Mucosa of rectum (tissue), 2 donors: ENCODE data around the gene RRN3.
"Not testable (repeated sequence)": the region's sequence is repeated elsewhere in the genome, so short reads cannot be mapped to it uniquely, and the experiment has no call there.

Source experiments
- H3K27ac ChIP-seq, 2 donors: one replicate each; pipeline ENCODE4 v1.7.0; 2013; ENCODE audit warnings: inconsistent platforms in 2 of 2, low read depth in 2 of 2, low read length in 2 of 2
- H3K27me3 ChIP-seq, 2 donors: one replicate each; pipeline ENCODE4 v1.7.0; 2013; ENCODE audit warnings: low read length in 2 of 2; ENCODE audit not compliant: control insufficient read depth in 2 of 2, insufficient read depth in 2 of 2
- H3K36me3 ChIP-seq, 2 donors: one replicate each; pipeline ENCODE4 v1.7.0; 2013; ENCODE audit warnings: low read length in 2 of 2; ENCODE audit not compliant: control insufficient read depth in 2 of 2, insufficient read depth in 2 of 2
- H3K4me1 ChIP-seq, 2 donors: one replicate each; pipeline ENCODE4 v1.7.0; 2013; ENCODE audit warnings: low read length in 2 of 2, mild to moderate bottlenecking in 1 of 2; ENCODE audit not compliant: control insufficient read depth in 2 of 2, insufficient read depth in 2 of 2
- H3K4me3 ChIP-seq, 2 donors: one replicate each; pipeline ENCODE4 v1.7.0; 2013; ENCODE audit warnings: low read length in 2 of 2
- H3K9ac ChIP-seq, 2 donors: one replicate each; pipeline ENCODE4 v1.7.0; 2013; ENCODE audit warnings: low read length in 2 of 2, low read depth in 1 of 2, mild to moderate bottlenecking in 1 of 2
- H3K9me3 ChIP-seq, 2 donors: one replicate each; pipeline ENCODE4 v1.7.0; 2013; ENCODE audit warnings: low read length in 2 of 2; ENCODE audit not compliant: control insufficient read depth in 2 of 2
- donor health status: healthy.
- donor health status: Normal muscosa, but diverticular disease.

RRN3 gene

DNA sequence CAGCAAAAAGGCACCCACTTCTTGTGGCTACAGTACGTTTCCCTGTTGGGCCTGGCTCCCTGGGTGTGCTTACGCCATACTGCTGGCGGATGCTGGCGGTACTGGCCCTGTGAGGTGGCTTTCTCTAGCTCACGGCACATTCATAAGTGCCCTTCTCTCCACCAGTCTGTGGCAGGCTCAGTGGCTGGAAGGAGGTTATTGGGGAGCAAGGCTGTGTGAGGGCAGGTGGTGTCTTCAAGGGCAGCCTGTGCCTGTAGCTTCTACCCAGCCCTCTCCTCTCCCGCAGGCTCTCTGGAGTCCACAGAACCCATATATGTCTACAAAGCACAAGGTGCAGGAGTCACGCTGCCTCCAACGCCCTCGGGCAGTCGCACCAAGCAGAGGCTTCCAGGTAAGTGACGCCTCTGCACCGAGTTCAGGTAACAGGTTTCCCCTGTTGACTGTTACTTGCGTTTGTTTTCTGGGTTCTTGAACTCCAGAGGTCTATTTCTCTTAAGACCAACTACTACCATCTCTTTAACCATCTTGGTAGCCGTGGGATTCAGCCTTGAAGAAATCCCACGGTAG lies 58.8 kb downstream of the RRN3 start:
- Histone ChIP-seq H3K27ac (no peak overlapping the region), H3K4me3 (no peak overlapping the region), H3K27me3 (no peaks in the 10 kb centered on the region), H3K36me3 (peaks cover 87 to 93% of the 10 kb centered on the region in 2 donors), H3K9me3 (no peaks in the 10 kb centered on the region), H3K4me1 (no peaks in the 10 kb centered on the region), H3K9ac (no peak overlapping the region)

DNA sequence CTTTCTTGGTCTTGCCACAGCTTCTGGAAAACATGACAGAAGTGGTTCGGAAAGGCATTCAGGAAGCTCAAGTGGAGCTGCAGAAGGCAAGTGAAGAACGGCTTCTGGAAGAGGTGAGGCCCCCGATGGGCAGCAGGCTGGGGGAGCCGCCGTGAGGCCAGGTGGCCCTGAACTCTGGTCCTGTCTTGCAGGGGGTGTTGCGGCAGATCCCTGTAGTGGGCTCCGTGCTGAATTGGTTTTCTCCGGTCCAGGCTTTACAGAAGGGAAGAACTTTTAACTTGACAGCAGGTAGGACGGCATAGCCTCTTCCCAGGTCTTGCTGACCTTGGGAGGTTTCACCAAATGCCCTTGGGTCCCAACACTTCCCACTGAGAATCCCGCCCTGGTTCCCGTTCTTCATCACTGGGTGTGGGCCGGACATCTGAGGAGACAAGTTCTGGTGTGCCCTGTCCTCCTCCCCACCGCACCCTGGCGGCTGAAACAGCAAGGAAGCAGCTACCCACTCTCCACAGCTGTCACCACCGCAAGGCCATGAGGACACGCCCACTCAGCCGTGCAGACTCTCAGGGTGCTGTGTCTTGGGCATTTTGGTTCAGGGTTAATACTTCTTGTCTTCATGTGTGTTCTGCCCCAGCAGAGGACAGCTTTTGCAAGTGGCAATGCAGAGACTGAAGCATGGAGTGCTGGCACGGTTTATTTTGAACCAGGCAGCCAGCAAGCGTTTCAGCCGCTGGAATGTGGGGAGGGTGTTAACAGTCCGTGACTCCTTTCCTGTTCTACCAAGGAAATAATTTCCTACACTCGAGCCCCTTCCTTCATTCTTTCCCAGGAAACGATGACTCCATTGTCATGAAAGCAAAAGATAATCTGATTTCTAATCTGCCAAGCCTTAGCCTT lies 59.6 kb downstream of the RRN3 start:
- Histone ChIP-seq H3K27ac (no peak overlapping the region), H3K4me3 (no peak overlapping the region), H3K4me1 (no peaks in the 10 kb centered on the region), H3K9me3 (no peaks in the 10 kb centered on the region), H3K27me3 (no peaks in the 10 kb centered on the region), H3K36me3 (peaks cover 83 to 88% of the 10 kb centered on the region in 2 donors), H3K9ac (no peak overlapping the region)

GRCh38 chr16:15033309-15033707 lies 60.8 kb downstream of the RRN3 start:
- H3K4me1 ChIP-seq, result no peaks in the 10 kb centered on the region
- H3K36me3 ChIP-seq, result peaks cover 82 to 86% of the 10 kb centered on the region in 2 donors
- H3K9me3 ChIP-seq, result no peaks in the 10 kb centered on the region
- no peak overlapping the region for H3K9ac ChIP-seq
- H3K27me3 ChIP-seq, result no peaks in the 10 kb centered on the region
- H3K4me3 ChIP-seq, result no peak overlapping the region
- H3K27ac ChIP-seq, result no peak overlapping the region

DNA sequence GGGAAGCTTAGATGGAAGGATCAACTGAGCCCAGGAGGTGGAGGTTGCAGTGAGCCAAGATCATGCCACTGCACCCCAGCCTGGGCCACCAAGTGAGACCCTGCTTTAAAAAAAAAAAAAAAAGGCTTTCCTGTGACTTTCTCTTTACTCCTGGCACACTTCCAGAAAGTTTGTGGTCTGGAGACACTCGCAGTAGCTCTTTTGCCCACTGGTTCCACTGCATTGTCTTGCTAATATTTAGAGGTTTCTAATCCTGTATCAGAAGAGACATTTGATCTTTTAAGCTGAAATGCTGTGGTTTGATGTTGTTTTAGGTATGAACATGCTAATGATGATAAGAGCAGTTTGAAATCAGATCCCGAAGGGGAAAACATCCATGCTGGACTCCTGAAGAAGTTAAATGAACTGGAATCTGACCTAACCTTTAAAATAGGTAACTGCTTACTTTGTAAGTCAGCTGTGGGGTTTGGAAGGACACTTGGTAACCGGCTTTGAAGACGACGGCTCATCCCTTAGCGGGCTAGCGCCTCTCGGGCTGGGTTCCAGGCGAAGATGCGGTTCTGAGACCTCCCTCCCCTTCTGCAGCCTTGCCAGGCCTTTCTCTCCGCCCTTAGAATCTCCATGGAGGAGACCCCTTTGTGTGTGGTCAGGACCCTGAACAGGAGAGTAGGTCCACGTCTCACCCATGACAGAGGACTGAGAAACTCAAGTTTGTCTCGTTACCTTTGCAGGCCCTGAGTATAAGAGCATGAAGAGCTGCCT lies 61.3 kb downstream of the RRN3 start:
- H3K4me1 ChIP-seq, result no peaks in the 10 kb centered on the region
- H3K9me3 ChIP-seq, result no peaks in the 10 kb centered on the region
- no peak overlapping the region for H3K27ac ChIP-seq
- H3K4me3 ChIP-seq, result no peak overlapping the region
- no peaks in the 10 kb centered on the region for H3K27me3 ChIP-seq
- no peak overlapping the region for H3K9ac ChIP-seq
- H3K36me3 ChIP-seq, result peaks cover 81 to 85% of the 10 kb centered on the region in 2 donors

- Histone ChIP-seq H3K9me3 (no peaks in the 10 kb centered on the region), H3K4me1 (no peaks in the 10 kb centered on the region), H3K9ac (no peak overlapping the region), H3K4me3 (no peak overlapping the region), H3K27me3 (no peaks in the 10 kb centered on the region), H3K36me3 (peaks cover 77 to 83% of the 10 kb centered on the region in 2 donors), H3K27ac (no peak overlapping the region)
Measured at GRCh38 chr16:15031586-15031985, 62.5 kb downstream of the RRN3 start.

- no peaks in the 10 kb centered on the region for H3K4me1 ChIP-seq
- no peaks in the 10 kb centered on the region for H3K27me3 ChIP-seq
- peaks cover 72 to 79% of the 10 kb centered on the region in 2 donors for H3K36me3 ChIP-seq
- H3K4me3 ChIP-seq, result no peak overlapping the region
- no peak overlapping the region for H3K9ac ChIP-seq
- no peaks in the 10 kb centered on the region for H3K9me3 ChIP-seq
- H3K27ac ChIP-seq, result no peak overlapping the region
Measured at GRCh38 chr16:15031179-15031578, 62.9 kb downstream of the RRN3 start.

DNA sequence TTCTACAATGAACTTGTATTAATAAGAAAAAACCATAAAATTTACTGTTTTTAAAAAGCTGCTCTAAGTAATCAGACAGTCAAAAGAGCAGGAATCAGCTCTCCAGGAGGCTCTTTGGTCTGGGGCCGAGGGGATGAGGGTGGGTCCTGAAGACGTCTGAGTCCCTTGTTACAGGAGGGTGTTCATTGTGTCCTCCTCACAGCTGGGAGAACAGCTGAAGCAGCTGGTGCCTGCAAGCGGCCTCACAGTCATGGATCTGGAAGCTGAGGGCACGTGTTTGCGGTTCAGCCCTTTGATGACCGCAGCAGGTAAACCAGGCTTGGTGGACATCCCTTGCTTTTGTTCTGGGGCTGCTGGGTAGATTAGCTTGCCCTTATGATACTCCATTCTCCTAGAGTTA lies 64.3 kb downstream of the RRN3 start:
- not testable (repeated sequence) for H3K27ac ChIP-seq
- H3K36me3 ChIP-seq, result peaks cover 64 to 70% of the 10 kb centered on the region in 2 donors

GRCh38 chr16:15028801-15029698 lies 65.0 kb downstream of the RRN3 start:
- not testable (repeated sequence) for H3K9me3 ChIP-seq, H3K27me3 ChIP-seq, H3K27ac ChIP-seq, H3K4me1 ChIP-seq, H3K4me3 ChIP-seq, H3K9ac ChIP-seq
- peaks cover 63 to 67% of the 10 kb centered on the region in 2 donors for H3K36me3 ChIP-seq

More for the DNA sequence above, 64.3 kb downstream of the RRN3 start:
- H3K4me1 ChIP-seq, H3K9ac ChIP-seq, H3K27me3 ChIP-seq, H3K4me3 ChIP-seq, H3K9me3 ChIP-seq: not testable (repeated sequence)

DNA sequence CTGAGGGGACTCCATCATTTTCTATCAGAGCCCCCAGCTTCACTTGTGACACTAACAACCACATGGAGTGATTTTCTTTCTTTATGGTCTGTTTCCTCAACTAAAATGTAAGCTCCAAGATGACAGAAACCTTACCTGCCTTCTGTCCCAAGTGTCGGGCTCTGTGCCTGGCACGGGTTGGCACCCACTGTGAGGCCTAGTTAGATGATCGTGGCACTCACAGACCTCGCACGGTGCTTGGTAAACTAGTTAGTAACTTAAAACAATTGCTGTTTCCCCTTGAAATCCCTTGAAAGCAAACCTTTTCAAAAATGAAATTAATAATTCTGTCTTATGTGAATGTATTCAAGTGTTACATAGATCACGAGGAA lies 65.7 kb downstream of the RRN3 start:
- not testable (repeated sequence) for H3K9me3 ChIP-seq, H3K27me3 ChIP-seq, H3K4me1 ChIP-seq, H3K9ac ChIP-seq, H3K27ac ChIP-seq, H3K4me3 ChIP-seq
- H3K36me3 ChIP-seq, result peaks cover 64 to 67% of the 10 kb centered on the region in 2 donors
